ENCODE data around the gene LCORL.

DNA sequence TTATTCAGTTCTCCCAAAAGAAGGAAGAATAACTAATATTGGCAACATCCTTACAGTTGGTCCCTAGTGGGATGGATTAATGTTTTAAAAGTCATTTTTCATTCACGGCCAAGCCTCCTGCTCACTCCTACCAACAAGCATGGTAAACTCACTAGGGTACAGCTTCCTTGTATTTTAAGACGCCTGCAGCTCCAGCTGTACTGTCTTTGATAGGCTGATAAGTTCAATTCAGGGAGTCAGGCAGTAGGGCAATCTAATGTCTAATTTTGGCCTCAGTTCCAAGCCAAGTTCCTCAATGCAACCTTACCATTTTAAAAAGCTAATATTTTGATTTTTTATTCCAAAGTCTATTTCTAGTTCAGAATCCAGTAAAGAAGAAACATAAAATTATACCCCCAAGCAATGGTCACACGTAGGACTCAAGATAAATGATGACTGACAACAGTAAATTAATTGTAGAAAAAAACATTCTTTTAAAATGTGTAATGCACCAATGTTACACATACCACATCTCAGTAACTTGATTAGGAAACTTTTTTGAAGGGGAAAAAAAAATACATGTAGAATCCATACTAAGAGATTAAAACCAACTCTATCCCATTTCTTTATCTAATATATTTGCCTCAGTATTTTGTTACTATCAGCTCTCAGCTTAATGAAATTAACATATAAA is 9.3 kb downstream of the LCORL start:
- TF ChIP-seq, protein P1, sequence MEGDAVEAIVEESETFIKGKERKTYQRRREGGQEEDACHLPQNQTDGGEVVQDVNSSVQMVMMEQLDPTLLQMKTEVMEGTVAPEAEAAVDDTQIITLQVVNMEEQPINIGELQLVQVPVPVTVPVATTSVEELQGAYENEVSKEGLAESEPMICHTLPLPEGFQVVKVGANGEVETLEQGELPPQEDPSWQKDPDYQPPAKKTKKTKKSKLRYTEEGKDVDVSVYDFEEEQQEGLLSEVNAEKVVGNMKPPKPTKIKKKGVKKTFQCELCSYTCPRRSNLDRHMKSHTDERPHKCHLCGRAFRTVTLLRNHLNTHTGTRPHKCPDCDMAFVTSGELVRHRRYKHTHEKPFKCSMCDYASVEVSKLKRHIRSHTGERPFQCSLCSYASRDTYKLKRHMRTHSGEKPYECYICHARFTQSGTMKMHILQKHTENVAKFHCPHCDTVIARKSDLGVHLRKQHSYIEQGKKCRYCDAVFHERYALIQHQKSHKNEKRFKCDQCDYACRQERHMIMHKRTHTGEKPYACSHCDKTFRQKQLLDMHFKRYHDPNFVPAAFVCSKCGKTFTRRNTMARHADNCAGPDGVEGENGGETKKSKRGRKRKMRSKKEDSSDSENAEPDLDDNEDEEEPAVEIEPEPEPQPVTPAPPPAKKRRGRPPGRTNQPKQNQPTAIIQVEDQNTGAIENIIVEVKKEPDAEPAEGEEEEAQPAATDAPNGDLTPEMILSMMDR (IDR thresholded peaks at IDR 0.05; ENCODE audit: low read depth, low read length, poor library complexity, severe bottlenecking) = no peak
- no peak for TF ChIP-seq EZH2phosphoT487 (IDR thresholded peaks at IDR 0.05; ENCODE audit: borderline replicate concordance, low read length)
